H1 (cell line): ENCODE data around the gene TLE3. TPM values are rescaled to one million over a fixed set of nuclear protein-coding genes. Genes with fewer than 3 reads are reported as not detected.

Experiments used
- CTCF ChIA-PET: fragments of 300-600 bp; sonication (Branson Sonifier 250); formaldehyde crosslinking; loops from one replicate; lab custom pipeline; 2021; ENCODE audit not compliant: partially characterized antibody; lab: Charles Lee
- POLR2A ChIA-PET: fragments of 300-600 bp; sonication (Branson Sonifier 250); formaldehyde crosslinking; loops from one replicate; lab custom pipeline; 2021; ENCODE audit warnings: inconsistent platforms; ENCODE audit not compliant: partially characterized antibody; lab: Charles Lee
- DNase-seq, 2 experiments: peaks; one replicate each; pipeline versions ENCODE4 v3.0.0 to v3.0.0-alpha.2; 2010 to 2022; ENCODE audit warnings: low spot score in 2 of 2, low read depth in 1 of 2, mixed read lengths in 1 of 2
- FAIRE-seq: peaks from 2 replicates; lab custom pipeline; 2011; peaks lifted over from hg19 to GRCh38; lab: Jason Lieb, UNC
- H2AFZ ChIP-seq: 2 replicates; pipeline ENCODE4 v1.8.1; 2012; ENCODE audit warnings: low read length, inconsistent platforms
- H2AK5ac ChIP-seq: 2 replicates; pipeline ENCODE4 v1.6.1; 2013; ENCODE audit warnings: low read depth, low read length
- H2BK120ac ChIP-seq: replicated peaks from 2 replicates; pipeline ENCODE3; 2013; ENCODE audit warnings: low read depth, low read length, inconsistent platforms
- H2BK12ac ChIP-seq: 2 replicates; pipeline ENCODE4 v1.6.1; 2013; ENCODE audit warnings: low read depth, low read length
- H2BK15ac ChIP-seq: 2 replicates; pipeline ENCODE4 v1.6.1; 2013; ENCODE audit warnings: low read length
- H2BK20ac ChIP-seq: 2 replicates; pipeline ENCODE4 v1.6.1; 2013; ENCODE audit warnings: low read length
- H2BK5ac ChIP-seq: 2 replicates; pipeline ENCODE4 v1.6.1; 2013; ENCODE audit warnings: low read depth, low read length
- H3K14ac ChIP-seq: 2 replicates; pipeline ENCODE4 v1.6.1; 2013; ENCODE audit warnings: inconsistent platforms; ENCODE audit not compliant: insufficient read length
- H3K18ac ChIP-seq: 2 replicates; pipeline ENCODE4 v1.6.1; 2013; ENCODE audit warnings: low read length; ENCODE audit errors: extremely low read depth
- H3K23ac ChIP-seq: 2 replicates; pipeline ENCODE4 v1.6.1; 2013; ENCODE audit warnings: inconsistent platforms; ENCODE audit not compliant: insufficient read length
- H3K23me2 ChIP-seq: 2 replicates; pipeline ENCODE4 v1.6.1; 2013; ENCODE audit warnings: low read depth, low read length
- H3K27ac ChIP-seq: 2 replicates; pipeline ENCODE4 v1.6.1; 2011; ENCODE audit warnings: low read depth, low read length, inconsistent platforms
- H3K27me3 ChIP-seq, 4 experiments: replicated peaks in 1 of 4; 1 replicate in 1 of 4; 2 replicates in 3 of 4; pipeline versions ENCODE4 v1.6.1 to v1.8.1; 2011 to 2013; ENCODE audit warnings: low read length in 3 of 4, mild to moderate bottlenecking in 3 of 4, inconsistent platforms in 2 of 4, mixed read lengths in 2 of 4, moderate library complexity in 1 of 4; ENCODE audit not compliant: control insufficient read depth in 3 of 4, insufficient read depth in 3 of 4; ENCODE audit errors: extremely low read depth in 1 of 4
- H3K36me3 ChIP-seq, 4 experiments: 2 replicates each; pipeline versions ENCODE4 v1.6.1 to v1.8.1; 2011 to 2013; ENCODE audit warnings: mild to moderate bottlenecking in 4 of 4, low read length in 3 of 4, moderate library complexity in 2 of 4, control low read depth in 1 of 4, inconsistent platforms in 1 of 4; ENCODE audit not compliant: insufficient read depth in 4 of 4, control insufficient read depth in 2 of 4
- H3K4ac ChIP-seq: replicated peaks from 2 replicates; pipeline ENCODE3; 2013; ENCODE audit warnings: low read length, low read depth, mixed read lengths, inconsistent platforms; ENCODE audit not compliant: insufficient read length
- H3K4me1 ChIP-seq, 4 experiments: replicated peaks in 1 of 4; 1 replicate in 1 of 4; 2 replicates in 3 of 4; pipeline versions ENCODE4 v1.6.1 to v1.8.1; 2011 to 2013; ENCODE audit warnings: low read length in 3 of 4, inconsistent platforms in 2 of 4, mixed read lengths in 1 of 4; ENCODE audit not compliant: insufficient read depth in 4 of 4, control insufficient read depth in 3 of 4
- H3K4me2 ChIP-seq, 2 experiments: 2 replicates each; pipeline versions ENCODE4 v1.6.1 to v1.8.1; 2011 to 2013; ENCODE audit warnings: low read depth in 2 of 2, low read length in 2 of 2, control low read depth in 1 of 2, inconsistent platforms in 1 of 2, mild to moderate bottlenecking in 1 of 2; ENCODE audit not compliant: insufficient read depth in 1 of 2
- H3K4me3 ChIP-seq, 4 experiments: fragments of 200-600, 300-600 bp in 1 of 4; sonication (generic), shearing (Covaris generic), sonication (Bioruptor Twin) in 1 of 4; 2 replicates each; pipeline versions ENCODE4 v1.5.1 to v1.8.1; 2011 to 2016; ENCODE audit warnings: low read length in 4 of 4, low read depth in 3 of 4, control low read depth in 2 of 4, inconsistent platforms in 2 of 4, mild to moderate bottlenecking in 2 of 4, mixed read lengths in 1 of 4, moderate library complexity in 1 of 4; ENCODE audit not compliant: insufficient read depth in 2 of 4; ENCODE audit errors: extremely low read depth in 1 of 4
- H3K56ac ChIP-seq: replicated peaks from 2 replicates; pipeline ENCODE3; 2013; ENCODE audit warnings: low read depth, mild to moderate bottlenecking, mixed read lengths, low read length, inconsistent platforms; ENCODE audit not compliant: insufficient read length
- H3K79me1 ChIP-seq: 2 replicates; pipeline ENCODE4 v1.6.1; 2013; ENCODE audit warnings: low read depth, low read length, control low read depth
- H3K79me2 ChIP-seq, 2 experiments: 2 replicates each; pipeline versions ENCODE4 v1.6.1 to v1.8.1; 2012 to 2013; ENCODE audit warnings: low read length in 2 of 2, mild to moderate bottlenecking in 2 of 2, inconsistent platforms in 1 of 2; ENCODE audit not compliant: insufficient read depth in 2 of 2, control insufficient read depth in 1 of 2
- H3K9ac ChIP-seq, 4 experiments: replicated peaks in 1 of 4; 1 replicate in 1 of 4; 2 replicates in 3 of 4; pipeline versions ENCODE4 v1.6.1 to v1.8.1; 2011 to 2013; ENCODE audit warnings: low read depth in 3 of 4, low read length in 3 of 4, control low read depth in 2 of 4, mild to moderate bottlenecking in 2 of 4, moderate library complexity in 2 of 4, inconsistent platforms in 1 of 4; ENCODE audit errors: extremely low read depth in 1 of 4
- H3K9me3 ChIP-seq, 2 experiments: 2 replicates each; pipeline versions ENCODE4 v1.6.1 to v1.8.1; 2012 to 2013; ENCODE audit warnings: mild to moderate bottlenecking in 2 of 2, moderate library complexity in 2 of 2, control low read depth in 1 of 2, inconsistent platforms in 1 of 2, low read depth in 1 of 2, low read length in 1 of 2, mixed read lengths in 1 of 2; ENCODE audit not compliant: insufficient read depth in 2 of 2
- H4K20me1 ChIP-seq, 2 experiments: replicated peaks in 1 of 2; 2 replicates each; pipeline versions ENCODE3 to v1.8.1; 2011 to 2013; ENCODE audit warnings: inconsistent platforms in 2 of 2, low read length in 2 of 2, mild to moderate bottlenecking in 1 of 2; ENCODE audit not compliant: insufficient read depth in 2 of 2, control insufficient read depth in 1 of 2
- H4K5ac ChIP-seq: 2 replicates; pipeline ENCODE4 v1.6.1; 2013; ENCODE audit warnings: low read length, low read depth, mixed read lengths, inconsistent platforms; ENCODE audit not compliant: insufficient read length
- H4K8ac ChIP-seq: 2 replicates; pipeline ENCODE4 v1.8.0; 2013; ENCODE audit warnings: mild to moderate bottlenecking, moderate library complexity, low read length, inconsistent platforms; ENCODE audit not compliant: insufficient read depth; ENCODE audit errors: extremely low read depth
- H4K91ac ChIP-seq: replicated peaks from 2 replicates; pipeline ENCODE3; 2013; ENCODE audit warnings: low read length, mixed read lengths, inconsistent platforms; ENCODE audit not compliant: insufficient read length
- TCF12 ChIP-seq: IDR thresholded peaks from 2 replicates; pipeline ENCODE4 v1.6.1; 2011; ENCODE audit warnings: low read depth, mild to moderate bottlenecking, low read length
- WGBS, 2 experiments: shearing (Covaris generic) in 1 of 2; methylation state at CpG; one replicate each; pipeline versions ENCODE4 v1.1.6 to v1.1.7; 2013 to 2015; ENCODE audit warnings: low lambda C conversion rate in 2 of 2, mixed read lengths in 2 of 2, inconsistent platforms in 1 of 2, low coverage in 1 of 2, missing lambda C conversion rate in 1 of 2; ENCODE audit not compliant: insufficient replicate concordance in 2 of 2, insufficient coverage in 1 of 2, insufficient read length in 1 of 2; ENCODE audit errors: extremely low coverage in 1 of 2, missing lambda C conversion rate in 1 of 2; 5-methylcytosine and 5-hydroxymethylcytosine counted together
- polyA plus RNA-seq, 7 experiments: library from polyadenylated mRNA; depleted of rRNA in 3 of 7; stranded (reverse) in 5 of 7; unstranded in 2 of 7; fragments of >200 nt in 5 of 7; fragments of 200-250 nt in 2 of 7; gene quantifications; 1 replicate in 5 of 7; 2 replicates in 1 of 7; 4 replicates in 1 of 7; pipeline versions ENCODE4 v1.2.1 to v1.2.3, GENCODE V29; 2011 to 2013; ENCODE audit warnings: missing spikeins in 2 of 7, mixed read lengths in 2 of 7
- total RNA-seq: library from RNA; stranded (reverse); fragmentation: NEBNext Ultra II Directional; extraction: Animal tissue kit (Norgen Biotek cat#: 25700); gene quantifications from 2 replicates; pipeline ENCODE4 v1.2.1, GENCODE V29; 2021

Gene TLE3
- total and polyA plus RNA-seq, 2 of the 8 experiments (the other 6 are each of a cell fraction or from before 2014, with no cell fraction given) = 25.1 to 61.2 TPM

GRCh38 chr15:70027518-70027917 is 70.2 kb downstream of the TLE3 start:
- Histone ChIP-seq H4K20me1 (no peaks in the 10 kb centered on the region), H3K4me3 (no peak overlapping the region), H3K23me2 (no peaks in the 10 kb centered on the region; the same call in 1 of the 2 replicates), H3K23ac (no peak overlapping the region), H3K14ac (no peak overlapping the region), H3K27ac (no peak overlapping the region), H3K56ac (no peak overlapping the region), H2AFZ (no peak overlapping the region), H4K91ac (no peak overlapping the region), H2BK15ac (0 out of 2 replicates have a peak overlapping the region, but pooled peaks have one; percentile 40), H2BK5ac (no peak overlapping the region), H3K27me3 (no peaks in the 10 kb centered on the region; a peak in 2 of 7 replicates), H3K9ac (no peak overlapping the region), H3K4ac (no peak overlapping the region), H3K36me3 (no peaks in the 10 kb centered on the region), H3K9me3 (no peaks in the 10 kb centered on the region), H3K18ac (no peak overlapping the region), H4K8ac (no peak overlapping the region), H2BK12ac (no peak overlapping the region), H2AK5ac (no peak overlapping the region), H2BK20ac (no peak overlapping the region), H2BK120ac (no peak overlapping the region), H3K79me2 (no peaks in the 10 kb centered on the region), H3K79me1 (no peaks in the 10 kb centered on the region; the same call in 1 of the 2 replicates), H4K5ac (no peak overlapping the region), H3K4me1 (peaks cover 0 to 11% (median 4%) of the 10 kb centered on the region in 4 experiments; a peak in 3 of 7 replicates), H3K4me2 (no peak overlapping the region)
- FAIRE-seq (no peak), DNase-seq (no peak)
- POLR2A ChIA-PET = interaction anchor here (1.7 kb wide), 1 partner anchor 70 kb away, joined by 6 read pairs; the partner anchor contains the start of gene TLE3
- TF ChIP-seq TCF12 = no peak
- 86% methylated on average over 1 of the region's 1 CpG; no CpG with 5 or more reads in 1 of the 2 experiments for WGBS, 2 experiments
- CTCF ChIA-PET = interaction anchor here (1.0 to 1.1 kb wide), 3 partner anchors 8 to 549 kb away, joined by 3 read pairs; no protein-coding TSS in a partner anchor
